Measurements from ENCODE around the gene LPP. TPM values are rescaled to one million over a fixed set of nuclear protein-coding genes. Genes with fewer than 3 reads are reported as not detected.

The LPP gene
- total RNA-seq, 1 donor from 2014 or later, result 97.4 TPM

DNA sequence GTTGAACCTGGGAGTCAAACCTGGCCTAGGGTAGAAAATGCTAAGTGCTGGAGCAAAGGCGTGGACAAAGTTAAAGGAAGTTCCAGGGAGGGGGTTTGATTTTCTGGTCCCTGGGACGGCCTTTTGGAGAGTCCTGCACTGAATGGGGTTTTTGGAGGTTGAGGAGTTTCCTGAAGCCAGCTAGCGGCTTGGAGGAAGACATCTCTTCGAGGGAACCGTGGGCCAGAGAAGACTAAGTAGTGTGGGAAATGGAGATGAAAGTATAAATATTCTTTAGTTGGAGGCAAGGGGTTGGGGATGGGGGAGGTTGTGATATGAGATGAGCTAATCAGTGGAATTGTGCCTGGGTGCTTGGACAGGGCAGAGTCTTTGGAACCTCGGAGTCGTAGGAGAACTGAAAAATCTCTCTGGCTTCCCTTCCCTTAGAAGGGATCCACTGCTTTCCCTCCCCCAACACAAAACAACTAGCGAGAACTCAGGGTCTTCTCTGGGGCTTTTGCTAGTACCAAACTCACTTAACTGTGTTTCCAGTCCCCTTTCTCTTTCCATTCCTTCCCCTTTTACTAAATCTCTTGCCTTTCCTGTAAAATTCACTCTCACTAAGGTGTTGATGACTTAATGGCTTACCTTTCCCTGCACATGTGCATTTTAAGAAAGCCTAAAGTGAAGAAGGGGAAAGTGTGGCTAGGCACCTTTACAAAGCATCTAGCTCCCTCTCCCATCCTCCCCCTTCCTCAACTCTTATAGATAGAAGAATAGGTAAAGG, 1.0 kb downstream of the LPP start:
- Histone ChIP-seq H3K27me3 (ENCODE audit: low read depth) (no peaks in the 10 kb centered on the region), H3K4me1 (peaks cover 85% of the 10 kb centered on the region), H3K4me3 (peak overlapping the region; percentile 97), H3K9me3 (replicated peaks) (no peaks in the 10 kb centered on the region), H3K36me3 (no peaks in the 10 kb centered on the region), H3K27ac (replicated peaks) (peak overlapping the region; percentile 98)
- intact Hi-C loops (cut with micrococcal nuclease), result loop anchor here (10.0 kb wide), 2 partner anchors 410 to 800 kb away; partner anchors contain the start of gene BCL6
- TF ChIP-seq, protein P1, sequence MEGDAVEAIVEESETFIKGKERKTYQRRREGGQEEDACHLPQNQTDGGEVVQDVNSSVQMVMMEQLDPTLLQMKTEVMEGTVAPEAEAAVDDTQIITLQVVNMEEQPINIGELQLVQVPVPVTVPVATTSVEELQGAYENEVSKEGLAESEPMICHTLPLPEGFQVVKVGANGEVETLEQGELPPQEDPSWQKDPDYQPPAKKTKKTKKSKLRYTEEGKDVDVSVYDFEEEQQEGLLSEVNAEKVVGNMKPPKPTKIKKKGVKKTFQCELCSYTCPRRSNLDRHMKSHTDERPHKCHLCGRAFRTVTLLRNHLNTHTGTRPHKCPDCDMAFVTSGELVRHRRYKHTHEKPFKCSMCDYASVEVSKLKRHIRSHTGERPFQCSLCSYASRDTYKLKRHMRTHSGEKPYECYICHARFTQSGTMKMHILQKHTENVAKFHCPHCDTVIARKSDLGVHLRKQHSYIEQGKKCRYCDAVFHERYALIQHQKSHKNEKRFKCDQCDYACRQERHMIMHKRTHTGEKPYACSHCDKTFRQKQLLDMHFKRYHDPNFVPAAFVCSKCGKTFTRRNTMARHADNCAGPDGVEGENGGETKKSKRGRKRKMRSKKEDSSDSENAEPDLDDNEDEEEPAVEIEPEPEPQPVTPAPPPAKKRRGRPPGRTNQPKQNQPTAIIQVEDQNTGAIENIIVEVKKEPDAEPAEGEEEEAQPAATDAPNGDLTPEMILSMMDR (IDR thresholded peaks at IDR 0.05; ENCODE audit: borderline replicate concordance), result no peak
- no peak for DNase-seq

GRCh38 chr3:188156056-188156455, 2.1 kb downstream of the LPP start:
- DNase-seq, result no peak
- Histone ChIP-seq H3K9me3 (replicated peaks) (no peaks in the 10 kb centered on the region), H3K4me1 (peaks cover 95% of the 10 kb centered on the region), H3K27me3 (ENCODE audit: low read depth) (no peaks in the 10 kb centered on the region), H3K36me3 (no peaks in the 10 kb centered on the region), H3K27ac (replicated peaks) (peak overlapping the region; percentile 98), H3K4me3 (peak overlapping the region; percentile 97)
- intact Hi-C loops (cut with micrococcal nuclease), result loop anchor here (10.0 kb wide), 2 partner anchors 411 to 799 kb away; partner anchors contain the start of gene BCL6
- TF ChIP-seq, protein P1 (IDR thresholded peaks at IDR 0.05; ENCODE audit: borderline replicate concordance), result no peak

GRCh38 chr3:188157407-188157806, 3.5 kb downstream of the LPP start:
- H3K4me3 ChIP-seq, result peak overlapping the region; percentile 10
- H3K27me3 ChIP-seq (ENCODE audit: low read depth), result no peaks in the 10 kb centered on the region
- peaks cover 100% of the 10 kb centered on the region for H3K4me1 ChIP-seq
- peak overlapping the region; percentile 98 for H3K27ac ChIP-seq (replicated peaks)
- intact Hi-C loops (cut with micrococcal nuclease), result loop anchor here (10.0 kb wide), 2 partner anchors 413 to 797 kb away; partner anchors contain the start of gene BCL6
- H3K9me3 ChIP-seq (replicated peaks), result no peaks in the 10 kb centered on the region
- TF ChIP-seq, protein P1 (IDR thresholded peaks at IDR 0.05; ENCODE audit: borderline replicate concordance), result no peak
- no peak for DNase-seq
- H3K36me3 ChIP-seq, result no peaks in the 10 kb centered on the region

- H3K4me1 ChIP-seq, result peaks cover 100% of the 10 kb centered on the region
- no peaks in the 10 kb centered on the region for H3K9me3 ChIP-seq (replicated peaks)
- intact Hi-C loops (cut with micrococcal nuclease), result loop anchor here (10.0 kb wide), 2 partner anchors 413 to 797 kb away; partner anchors contain the start of gene BCL6
- no peak for DNase-seq
- no peaks in the 10 kb centered on the region for H3K36me3 ChIP-seq
- TF ChIP-seq, protein P1 (IDR thresholded peaks at IDR 0.05; ENCODE audit: borderline replicate concordance), result no peak
- no peaks in the 10 kb centered on the region for H3K27me3 ChIP-seq (ENCODE audit: low read depth)
- no peak overlapping the region for H3K4me3 ChIP-seq
- peak overlapping the region; percentile 98 for H3K27ac ChIP-seq (replicated peaks)
Measured at GRCh38 chr3:188157971-188158370, 4.0 kb downstream of the LPP start.

DNA sequence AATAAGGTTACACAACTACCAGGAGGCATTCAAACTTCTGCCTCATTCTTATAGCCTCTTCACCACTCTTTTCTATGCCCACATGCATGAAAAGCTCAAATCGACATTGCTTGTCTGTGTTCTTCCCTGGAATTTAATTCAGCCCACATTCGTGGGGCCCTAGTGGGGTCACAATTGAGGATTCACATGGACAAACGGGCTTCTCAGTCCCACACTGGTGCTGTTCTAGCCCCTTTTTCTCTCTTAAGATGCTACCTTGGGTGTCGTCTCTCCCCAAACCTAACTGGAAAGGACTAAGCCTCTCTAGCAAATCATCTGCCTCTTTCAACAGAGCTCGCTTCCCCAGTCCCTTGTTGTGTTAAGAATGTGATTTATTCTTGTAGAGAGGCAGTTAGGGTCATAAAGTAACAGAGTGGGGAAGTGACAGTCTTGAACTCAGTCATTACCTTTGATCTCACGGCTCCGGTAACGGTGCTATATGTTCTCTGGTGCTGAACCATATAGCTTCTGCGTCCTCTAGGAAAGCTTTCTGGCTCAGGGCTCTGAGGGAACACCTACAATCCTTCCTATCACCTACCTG, 4.9 kb downstream of the LPP start:
- Histone ChIP-seq H3K36me3 (no peaks in the 10 kb centered on the region), H3K9me3 (replicated peaks) (no peaks in the 10 kb centered on the region), H3K27me3 (ENCODE audit: low read depth) (no peaks in the 10 kb centered on the region), H3K4me1 (peaks cover 100% of the 10 kb centered on the region), H3K27ac (replicated peaks) (peak overlapping the region; percentile 98), H3K4me3 (peak overlapping the region; percentile 29)
- intact Hi-C loops (cut with micrococcal nuclease), result loop anchor here (10.0 kb wide), 2 partner anchors 414 to 796 kb away; partner anchors contain the start of gene BCL6
- TF ChIP-seq, protein P1 (IDR thresholded peaks at IDR 0.05; ENCODE audit: borderline replicate concordance), result no peak
- DNase-seq, result no peak
